Measurements from ENCODE around the gene PINK1. TPM values are rescaled to one million over a fixed set of nuclear protein-coding genes. Genes with fewer than 3 reads are reported as not detected.

PINK1 gene
- total RNA-seq, 1 experiment from 2014 or later = 17.0 TPM

GRCh38 chr1:20684651-20685050 lies 51.4 kb downstream of the PINK1 start:
- Mint-ChIP-seq H3K4me3 (no peak overlapping the region), H3K9me3 (no peaks in the 10 kb centered on the region), H3K27me3 (ENCODE audit: low read depth) (no peaks in the 10 kb centered on the region; the same call in 1 of the 2 replicates), H3K36me3 (ENCODE audit: insufficient read depth in 1 of 3, low read depth in 3 of 3) (peaks cover 0 to 23% (median 6%) of the 10 kb centered on the region in 3 experiments; a peak in 5 of 7 replicates), H3K27ac (peak overlapping the region in 2 of 3 experiments; percentile 35 to 37; a peak in 1 of 7 replicates), H3K4me1 (peaks cover 3% of the 10 kb centered on the region in 2 experiments; a peak in 2 of 4 replicates)
- Histone ChIP-seq H2BK12ac (ENCODE audit: insufficient read length, low read depth, low read length) (no peak overlapping the region), H4K91ac (ENCODE audit: insufficient read length, low read depth, low read length) (no peak overlapping the region), H2BK120ac (ENCODE audit: low read depth, low read length, poor library complexity, severe bottlenecking) (no peak overlapping the region), H3K9ac (ENCODE audit: extremely low read depth, insufficient read length, low read length) (no peak overlapping the region), H3K4me2 (ENCODE audit: insufficient read depth, insufficient read length, low read length) (no peak overlapping the region), H3T11ph (ENCODE audit: low read length) (no peak overlapping the region), H2BK5ac (ENCODE audit: insufficient read length, low read length) (no peak overlapping the region), H2BK20ac (ENCODE audit: low read depth, low read length, poor library complexity, severe bottlenecking) (no peak overlapping the region), H4K5ac (ENCODE audit: insufficient read length, low read depth, low read length) (no peak overlapping the region), H3K27ac (ENCODE audit: insufficient read length, low read depth, low read length) (no peak overlapping the region), H3K14ac (ENCODE audit: insufficient read depth, low read length) (no peak overlapping the region), H4K20me1 (ENCODE audit: control insufficient read depth, insufficient read depth, insufficient read length) (no peaks in the 10 kb centered on the region), H2AFZ (ENCODE audit: low read length) (no peak overlapping the region), H3K79me1 (ENCODE audit: insufficient read depth, low read depth, low read length, poor library complexity, severe bottlenecking) (no peaks in the 10 kb centered on the region), H3K79me2 (ENCODE audit: insufficient read depth, low read length) (no peaks in the 10 kb centered on the region), H3K56ac (ENCODE audit: insufficient read length, low read depth, low read length) (no peak overlapping the region), H2BK15ac (ENCODE audit: low read depth, low read length) (no peak overlapping the region), H2AK5ac (ENCODE audit: insufficient read length, low read length) (no peak overlapping the region), H3K27me3 (ENCODE audit: insufficient read depth, low read length) (no peaks in the 10 kb centered on the region), H3K4ac (ENCODE audit: low read depth, low read length) (no peak overlapping the region), H3K18ac (ENCODE audit: insufficient read length, low read depth, low read length) (no peak overlapping the region), H3K4me1 (ENCODE audit: insufficient read depth, low read length) (no peaks in the 10 kb centered on the region), H3K9me3 (ENCODE audit: control insufficient read depth, low read depth, low read length) (no peaks in the 10 kb centered on the region), H3K23me2 (ENCODE audit: insufficient read length, low read depth, low read length, poor library complexity, severe bottlenecking) (no peaks in the 10 kb centered on the region), H3K23ac (ENCODE audit: insufficient read length, low read depth, low read length) (no peak overlapping the region), H4K8ac (replicated peaks; ENCODE audit: insufficient read length, low read depth, low read length) (no peak overlapping the region)
- TF ChIP-seq, protein P1, sequence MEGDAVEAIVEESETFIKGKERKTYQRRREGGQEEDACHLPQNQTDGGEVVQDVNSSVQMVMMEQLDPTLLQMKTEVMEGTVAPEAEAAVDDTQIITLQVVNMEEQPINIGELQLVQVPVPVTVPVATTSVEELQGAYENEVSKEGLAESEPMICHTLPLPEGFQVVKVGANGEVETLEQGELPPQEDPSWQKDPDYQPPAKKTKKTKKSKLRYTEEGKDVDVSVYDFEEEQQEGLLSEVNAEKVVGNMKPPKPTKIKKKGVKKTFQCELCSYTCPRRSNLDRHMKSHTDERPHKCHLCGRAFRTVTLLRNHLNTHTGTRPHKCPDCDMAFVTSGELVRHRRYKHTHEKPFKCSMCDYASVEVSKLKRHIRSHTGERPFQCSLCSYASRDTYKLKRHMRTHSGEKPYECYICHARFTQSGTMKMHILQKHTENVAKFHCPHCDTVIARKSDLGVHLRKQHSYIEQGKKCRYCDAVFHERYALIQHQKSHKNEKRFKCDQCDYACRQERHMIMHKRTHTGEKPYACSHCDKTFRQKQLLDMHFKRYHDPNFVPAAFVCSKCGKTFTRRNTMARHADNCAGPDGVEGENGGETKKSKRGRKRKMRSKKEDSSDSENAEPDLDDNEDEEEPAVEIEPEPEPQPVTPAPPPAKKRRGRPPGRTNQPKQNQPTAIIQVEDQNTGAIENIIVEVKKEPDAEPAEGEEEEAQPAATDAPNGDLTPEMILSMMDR (conservative IDR thresholded peaks at IDR 0.05) = no peak
- no CpG with 5 or more reads among the region's 14 CpGs for WGBS (ENCODE audit: extremely low coverage, insufficient read length, low lambda C conversion rate)
- DNase-seq = no peak
